GM12801 (cell line): Measurements from ENCODE around the gene PLEKHA8.

Experiments
- TF ChIP-seq, protein P1 (sequence below): IDR thresholded peaks from one replicate; pipeline ENCODE4 v1.5.1; 2011; ENCODE audit warnings: control low read depth; ENCODE audit not compliant: insufficient read length; ENCODE audit errors: extremely low read depth

The PLEKHA8 gene

DNA sequence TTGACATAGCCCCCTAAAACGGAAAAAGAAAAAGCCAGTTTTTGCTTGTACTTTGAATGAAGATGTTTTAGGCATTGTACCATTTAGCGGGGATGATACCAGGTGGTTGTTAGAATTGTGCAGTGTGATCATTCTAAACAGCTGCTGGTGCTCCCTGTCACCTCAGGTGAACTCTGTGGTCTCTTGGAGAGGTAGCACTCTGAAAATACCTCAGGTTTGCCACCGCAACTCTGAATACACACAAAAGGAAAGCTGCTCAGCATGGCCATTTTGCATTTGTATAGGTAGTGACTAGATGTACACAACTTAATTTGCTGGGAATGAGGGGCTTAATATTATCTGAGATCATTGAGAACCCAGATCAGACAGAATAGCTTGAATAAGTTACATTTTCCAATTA is 52.6 kb downstream of the PLEKHA8 start:
- TF ChIP-seq, protein P1, sequence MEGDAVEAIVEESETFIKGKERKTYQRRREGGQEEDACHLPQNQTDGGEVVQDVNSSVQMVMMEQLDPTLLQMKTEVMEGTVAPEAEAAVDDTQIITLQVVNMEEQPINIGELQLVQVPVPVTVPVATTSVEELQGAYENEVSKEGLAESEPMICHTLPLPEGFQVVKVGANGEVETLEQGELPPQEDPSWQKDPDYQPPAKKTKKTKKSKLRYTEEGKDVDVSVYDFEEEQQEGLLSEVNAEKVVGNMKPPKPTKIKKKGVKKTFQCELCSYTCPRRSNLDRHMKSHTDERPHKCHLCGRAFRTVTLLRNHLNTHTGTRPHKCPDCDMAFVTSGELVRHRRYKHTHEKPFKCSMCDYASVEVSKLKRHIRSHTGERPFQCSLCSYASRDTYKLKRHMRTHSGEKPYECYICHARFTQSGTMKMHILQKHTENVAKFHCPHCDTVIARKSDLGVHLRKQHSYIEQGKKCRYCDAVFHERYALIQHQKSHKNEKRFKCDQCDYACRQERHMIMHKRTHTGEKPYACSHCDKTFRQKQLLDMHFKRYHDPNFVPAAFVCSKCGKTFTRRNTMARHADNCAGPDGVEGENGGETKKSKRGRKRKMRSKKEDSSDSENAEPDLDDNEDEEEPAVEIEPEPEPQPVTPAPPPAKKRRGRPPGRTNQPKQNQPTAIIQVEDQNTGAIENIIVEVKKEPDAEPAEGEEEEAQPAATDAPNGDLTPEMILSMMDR: no peak

DNA sequence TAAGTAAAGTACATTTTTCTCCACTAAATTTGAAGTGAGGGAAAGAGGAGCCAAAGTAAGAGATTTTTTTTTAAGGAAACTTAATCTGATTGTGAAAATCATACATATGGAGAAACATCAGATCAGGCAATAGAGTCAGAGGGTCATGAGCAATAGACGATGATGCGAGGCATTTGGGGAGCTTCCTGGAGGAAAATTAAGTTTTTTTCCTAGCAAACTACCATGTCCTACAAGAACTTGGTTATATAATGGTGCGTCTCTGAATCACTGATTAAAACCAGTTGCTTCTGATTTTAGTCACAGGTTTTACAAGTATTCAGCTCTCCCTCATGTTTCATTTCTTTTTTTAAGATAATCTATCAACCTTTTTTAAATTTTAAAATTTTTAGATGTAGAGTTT is 54.5 kb downstream of the PLEKHA8 start:
- TF ChIP-seq, protein P1: no peak

DNA sequence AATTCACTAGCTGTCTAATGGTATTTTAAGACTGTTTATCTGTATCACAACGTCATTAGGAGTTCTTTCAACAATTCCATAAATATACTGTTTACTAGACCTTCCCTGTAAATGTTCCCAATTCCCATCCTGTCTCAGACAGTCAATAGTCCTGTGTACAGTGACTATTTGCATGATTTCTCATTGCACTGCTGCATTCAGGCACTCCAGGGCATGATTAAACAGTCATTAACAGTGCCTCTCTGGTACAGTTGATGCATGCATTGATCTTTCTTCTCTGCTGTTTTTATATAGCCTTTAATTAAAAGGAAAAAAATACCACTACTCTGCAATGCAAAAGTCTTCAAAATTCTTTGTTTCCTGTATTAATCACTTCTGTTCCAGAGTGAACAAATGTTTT is 55.1 kb downstream of the PLEKHA8 start:
- TF ChIP-seq, protein P1: no peak

DNA sequence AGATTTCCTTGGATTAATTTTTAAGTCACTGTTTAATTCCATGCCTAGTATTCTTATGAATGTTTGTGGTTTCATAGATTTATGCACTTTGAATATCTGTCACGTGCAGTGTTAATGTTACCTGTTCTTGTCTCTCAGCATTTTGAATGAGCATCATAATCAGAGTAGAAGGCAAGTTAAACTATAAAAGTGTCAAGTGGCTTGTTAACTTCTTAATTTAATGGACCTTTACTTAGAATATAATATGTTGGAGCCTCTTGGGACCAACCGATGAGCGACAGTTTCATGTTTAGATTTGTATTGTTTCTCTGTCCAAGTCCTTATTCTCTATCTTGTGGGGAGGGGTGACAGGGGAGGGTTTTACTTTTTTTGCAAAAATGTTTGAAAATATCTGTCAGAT is 56.0 kb downstream of the PLEKHA8 start:
- TF ChIP-seq, protein P1: no peak

DNA sequence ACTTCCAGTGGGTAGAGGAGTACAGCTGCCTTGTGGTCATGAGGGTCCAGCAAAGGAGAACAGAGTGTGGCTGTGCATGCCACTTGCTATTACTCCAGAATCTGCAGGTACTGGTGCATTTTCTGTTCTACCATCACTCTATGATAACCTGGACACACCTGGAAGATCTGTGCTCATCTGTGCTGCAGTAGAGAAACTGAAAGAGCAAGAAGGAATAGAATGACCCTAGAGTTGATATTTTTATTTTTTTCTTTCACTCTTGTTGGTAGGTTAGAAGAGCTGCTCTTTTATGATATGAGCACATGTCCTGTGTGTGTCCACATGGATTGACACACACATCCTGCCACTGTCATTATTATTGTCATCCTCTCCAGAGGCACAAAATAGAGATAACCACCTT is 58.3 kb downstream of the PLEKHA8 start:
- TF ChIP-seq, protein P1: no peak

DNA sequence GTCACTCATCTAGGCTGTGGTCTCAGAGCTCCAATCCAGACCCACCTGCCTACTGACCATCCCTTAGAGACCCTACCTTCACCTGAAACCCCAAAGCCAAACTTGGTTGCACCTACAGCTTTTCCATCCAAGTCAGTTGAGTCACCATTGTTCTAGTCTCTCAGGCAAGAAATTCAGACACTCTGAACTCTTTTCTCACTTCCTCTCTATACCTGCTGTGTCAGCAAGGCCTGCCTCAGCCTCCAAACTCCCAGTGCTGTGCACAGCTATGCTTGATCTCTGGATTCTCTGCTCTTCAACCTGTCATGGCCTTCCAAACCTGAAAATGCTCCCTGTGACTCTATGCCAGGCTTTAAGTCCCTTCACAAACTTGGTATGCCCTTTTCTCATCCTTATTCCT is 59.2 kb downstream of the PLEKHA8 start:
- TF ChIP-seq, protein P1: no peak

DNA sequence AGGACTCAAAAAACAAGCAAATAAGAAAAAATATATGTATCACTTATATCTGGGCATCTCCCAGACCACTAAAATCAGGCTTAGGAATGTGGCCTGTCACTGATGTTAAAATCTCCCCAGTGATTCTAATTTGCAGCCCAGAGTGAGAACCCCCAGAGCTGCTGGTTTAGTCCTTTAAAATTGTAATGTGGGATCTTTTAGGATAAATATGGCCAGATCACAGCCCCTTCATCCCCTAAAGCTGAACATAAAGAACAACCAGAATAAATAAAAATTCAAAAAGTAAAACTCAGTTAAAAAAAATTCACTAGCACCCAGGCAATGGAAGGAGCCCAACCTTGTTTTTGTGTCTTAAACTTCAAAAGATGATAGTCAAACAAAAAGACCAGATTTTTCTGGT is 60.1 kb downstream of the PLEKHA8 start:
- TF ChIP-seq, protein P1: no peak

DNA sequence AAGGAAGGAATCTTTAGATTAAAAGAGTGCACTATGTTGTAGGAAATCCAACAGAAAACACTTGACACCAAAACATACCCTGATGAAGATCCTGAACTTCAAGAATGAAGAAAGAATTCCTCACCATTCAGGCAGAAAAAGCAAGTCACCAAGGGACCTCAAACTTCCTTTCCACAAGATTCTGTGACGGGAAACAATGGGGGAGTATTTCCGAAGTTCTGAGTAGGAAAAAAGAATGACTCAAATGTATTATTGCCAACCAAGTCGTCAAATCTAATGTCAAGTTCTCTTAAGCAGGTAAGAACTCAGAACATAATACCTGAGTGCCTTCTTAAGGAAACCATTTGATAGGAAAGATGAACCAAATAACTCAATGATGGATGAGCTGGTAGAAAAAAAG is 61.9 kb downstream of the PLEKHA8 start:
- TF ChIP-seq, protein P1: no peak
